22Rv1 (cell line): Measurements from ENCODE around the gene SEMA5A.

Experiments used
- H3K27ac ChIP-seq: fragments of 450-650 bp; 2 replicates; pipeline ENCODE4 v1.5.1; 2017
- ZFX ChIP-seq: fragments of 450-650 bp; IDR thresholded peaks from 2 replicates; pipeline ENCODE4 v1.6.1; 2017; ENCODE audit warnings: antibody characterized with exemption, borderline replicate concordance
- TF ChIP-seq, protein P1 (sequence below): fragments of 450-650 bp; IDR thresholded peaks from 2 replicates; pipeline ENCODE4 v1.5.1; 2017; ENCODE audit warnings: mild to moderate bottlenecking

Gene SEMA5A

DNA sequence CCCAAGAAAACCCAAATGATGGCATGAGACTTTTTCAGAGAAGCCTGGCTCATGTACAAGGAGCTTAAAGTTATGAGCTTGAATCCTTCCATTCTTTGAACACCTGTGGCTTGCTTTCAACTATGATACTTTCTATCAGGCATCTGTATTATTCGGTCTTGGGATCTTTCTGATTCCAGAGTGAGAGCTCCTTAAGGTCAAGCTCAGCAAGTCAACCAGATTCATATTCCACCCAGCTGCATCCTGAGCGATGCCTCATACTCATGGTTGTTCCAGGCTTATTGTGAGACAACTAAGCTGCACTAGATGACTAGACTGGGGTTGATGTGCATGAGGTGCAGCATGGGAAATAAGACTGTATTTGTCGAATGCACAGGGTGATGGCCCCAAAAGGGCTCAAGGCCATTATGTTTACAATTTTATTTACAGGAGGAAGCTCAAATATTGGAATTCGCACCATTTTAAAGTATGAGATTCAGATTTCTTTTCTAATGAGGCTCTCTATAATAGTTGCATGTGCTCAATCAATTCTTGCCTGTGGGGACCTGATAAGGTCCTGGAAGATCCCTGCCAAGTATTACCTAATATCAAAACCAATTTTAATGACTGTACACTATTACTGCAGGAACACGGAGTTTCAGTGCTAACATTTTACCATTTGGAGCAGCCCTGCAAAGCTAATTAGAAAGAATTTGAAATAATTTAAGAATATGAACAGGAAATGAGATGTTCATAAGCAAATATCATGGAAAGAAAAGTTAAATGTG is 453.8 kb downstream of the SEMA5A start:
- no peak overlapping the region for H3K27ac ChIP-seq
- TF ChIP-seq, protein P1, sequence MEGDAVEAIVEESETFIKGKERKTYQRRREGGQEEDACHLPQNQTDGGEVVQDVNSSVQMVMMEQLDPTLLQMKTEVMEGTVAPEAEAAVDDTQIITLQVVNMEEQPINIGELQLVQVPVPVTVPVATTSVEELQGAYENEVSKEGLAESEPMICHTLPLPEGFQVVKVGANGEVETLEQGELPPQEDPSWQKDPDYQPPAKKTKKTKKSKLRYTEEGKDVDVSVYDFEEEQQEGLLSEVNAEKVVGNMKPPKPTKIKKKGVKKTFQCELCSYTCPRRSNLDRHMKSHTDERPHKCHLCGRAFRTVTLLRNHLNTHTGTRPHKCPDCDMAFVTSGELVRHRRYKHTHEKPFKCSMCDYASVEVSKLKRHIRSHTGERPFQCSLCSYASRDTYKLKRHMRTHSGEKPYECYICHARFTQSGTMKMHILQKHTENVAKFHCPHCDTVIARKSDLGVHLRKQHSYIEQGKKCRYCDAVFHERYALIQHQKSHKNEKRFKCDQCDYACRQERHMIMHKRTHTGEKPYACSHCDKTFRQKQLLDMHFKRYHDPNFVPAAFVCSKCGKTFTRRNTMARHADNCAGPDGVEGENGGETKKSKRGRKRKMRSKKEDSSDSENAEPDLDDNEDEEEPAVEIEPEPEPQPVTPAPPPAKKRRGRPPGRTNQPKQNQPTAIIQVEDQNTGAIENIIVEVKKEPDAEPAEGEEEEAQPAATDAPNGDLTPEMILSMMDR, result no peak
- TF ChIP-seq ZFX, result no peak

DNA sequence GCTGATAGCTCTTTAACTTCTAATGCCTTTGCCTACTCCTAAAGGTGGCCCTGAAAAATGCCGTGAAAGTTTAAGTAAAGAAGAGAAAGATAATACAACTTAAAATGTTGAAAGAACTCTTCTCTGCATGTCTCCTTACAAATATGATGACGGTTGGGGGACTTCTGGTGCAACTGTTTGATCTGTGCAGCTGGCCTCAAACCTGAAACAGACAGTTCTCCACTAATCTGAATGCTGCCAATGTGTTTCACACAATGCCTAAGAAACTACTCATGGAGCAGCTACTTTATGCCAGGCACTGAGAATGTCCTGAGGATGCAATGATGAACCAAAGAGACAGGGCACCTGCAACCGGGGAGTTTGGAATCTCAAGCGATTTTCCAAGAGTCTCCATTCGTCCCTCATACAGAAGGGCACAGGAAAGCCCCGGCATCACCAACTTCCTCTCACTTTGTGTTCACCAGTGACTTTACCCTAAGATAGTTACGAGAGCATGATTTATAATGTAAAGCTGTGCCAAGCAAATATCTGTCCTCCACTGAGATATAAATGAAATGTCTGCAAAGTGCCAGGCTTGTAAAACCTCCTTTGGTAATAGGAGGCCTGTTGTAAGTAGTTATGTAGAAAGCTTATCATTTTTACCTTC is 455.4 kb downstream of the SEMA5A start:
- no peak overlapping the region for H3K27ac ChIP-seq
- TF ChIP-seq, protein P1, result no peak
- no peak for TF ChIP-seq ZFX

DNA sequence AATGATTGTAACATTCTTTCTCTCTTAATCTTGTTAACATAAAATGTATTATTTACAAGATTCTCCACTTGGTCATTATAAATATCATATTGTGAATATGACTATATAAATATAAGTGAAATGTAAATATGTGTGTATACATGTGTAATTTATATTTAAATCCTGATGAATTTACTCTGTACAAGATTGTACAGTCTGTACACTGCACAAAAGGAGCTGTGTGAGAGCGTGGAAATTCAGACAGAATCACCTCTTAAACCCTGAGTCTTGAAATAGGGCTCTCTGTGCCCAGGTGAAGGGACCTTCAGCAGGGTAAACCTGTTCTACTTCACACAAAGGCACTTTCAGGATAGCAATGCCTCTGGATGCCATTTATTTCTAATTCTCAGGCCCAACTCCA is 456.0 kb downstream of the SEMA5A start:
- H3K27ac ChIP-seq, result no peak overlapping the region
- TF ChIP-seq, protein P1, result no peak
- no peak for TF ChIP-seq ZFX

- H3K27ac ChIP-seq, result no peak overlapping the region
- TF ChIP-seq ZFX, result no peak
These were observed 462.9 kb downstream of the SEMA5A start for GRCh38 chr5:9082996-9083395.

DNA sequence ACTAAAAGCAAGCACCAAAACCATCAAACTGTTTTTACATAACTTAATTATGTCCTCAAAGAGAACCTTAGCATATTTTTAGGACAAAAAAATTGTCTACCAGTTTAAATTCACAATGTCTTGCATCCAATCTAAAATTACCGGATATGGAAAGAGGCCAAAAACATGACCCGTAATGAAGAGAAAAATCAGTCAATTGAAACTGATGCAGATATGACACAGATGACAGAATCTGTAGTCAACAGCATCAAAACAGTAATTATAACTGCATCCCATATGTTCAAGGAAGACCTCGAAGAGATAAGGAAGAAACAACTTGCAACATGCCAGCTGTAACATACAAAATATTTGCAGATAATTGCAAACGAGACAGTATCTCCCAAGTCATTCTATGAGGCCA is 473.2 kb downstream of the SEMA5A start:
- no peak overlapping the region for H3K27ac ChIP-seq
- no peak for TF ChIP-seq ZFX
- TF ChIP-seq, protein P1, result no peak

- TF ChIP-seq, protein P1, result no peak
- TF ChIP-seq ZFX, result no peak
- no peak overlapping the region for H3K27ac ChIP-seq
These were observed 474.4 kb downstream of the SEMA5A start for GRCh38 chr5:9071524-9071923.

DNA sequence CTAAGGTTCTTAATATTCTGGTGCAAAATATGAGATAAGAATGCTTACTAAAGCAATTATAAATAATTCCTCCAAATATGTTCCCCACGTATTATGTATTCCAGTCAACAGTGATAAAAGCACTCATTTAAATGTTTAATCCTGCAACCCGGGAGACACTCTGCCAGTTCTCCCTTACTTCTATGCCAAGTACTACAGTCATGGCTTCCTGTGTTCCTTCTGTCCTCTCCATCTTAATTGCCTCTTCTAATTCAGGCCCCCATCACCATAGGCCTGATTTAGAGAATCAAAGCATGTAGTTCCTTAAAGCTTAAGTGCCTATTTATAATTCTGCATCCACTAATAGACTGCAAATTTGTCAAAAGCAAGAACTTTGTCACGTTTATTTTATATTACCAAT is 474.8 kb downstream of the SEMA5A start:
- no peak overlapping the region for H3K27ac ChIP-seq
- TF ChIP-seq, protein P1, result no peak
- TF ChIP-seq ZFX, result no peak
